ENCODE data around the gene NRXN3. TPM values are rescaled to one million over a fixed set of nuclear protein-coding genes. Genes with fewer than 3 reads are reported as not detected.

Gene NRXN3
- total RNA-seq, 4 donors from 2014 or later: 0.19 to 1.4 (median 0.40) TPM

DNA sequence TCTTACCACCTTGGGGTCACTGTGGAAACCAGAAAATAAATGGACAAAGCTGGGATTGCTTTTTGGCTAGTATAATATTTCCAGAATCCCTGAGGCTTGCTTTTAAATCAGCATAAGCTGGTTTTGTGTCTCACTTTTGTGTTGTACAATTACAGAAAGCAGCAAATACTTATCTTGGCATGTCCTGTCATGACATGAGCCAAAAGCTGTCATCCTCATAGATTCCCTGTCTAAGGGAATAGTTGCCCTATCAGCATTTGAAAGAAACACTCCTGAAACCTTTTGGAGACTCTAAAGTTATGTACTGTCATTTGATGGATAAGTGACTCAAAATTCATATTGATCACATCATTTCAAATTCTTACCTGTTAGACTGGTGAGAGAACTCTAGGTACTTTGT is 987.2 kb downstream of the NRXN3 start:
- ATAC-seq (ENCODE audit: low FRiP score): no peak
- DNase-seq (ENCODE audit: low spot score): no peak
- TF ChIP-seq CTCF (IDR thresholded peaks at IDR 0.05): no peak

DNA sequence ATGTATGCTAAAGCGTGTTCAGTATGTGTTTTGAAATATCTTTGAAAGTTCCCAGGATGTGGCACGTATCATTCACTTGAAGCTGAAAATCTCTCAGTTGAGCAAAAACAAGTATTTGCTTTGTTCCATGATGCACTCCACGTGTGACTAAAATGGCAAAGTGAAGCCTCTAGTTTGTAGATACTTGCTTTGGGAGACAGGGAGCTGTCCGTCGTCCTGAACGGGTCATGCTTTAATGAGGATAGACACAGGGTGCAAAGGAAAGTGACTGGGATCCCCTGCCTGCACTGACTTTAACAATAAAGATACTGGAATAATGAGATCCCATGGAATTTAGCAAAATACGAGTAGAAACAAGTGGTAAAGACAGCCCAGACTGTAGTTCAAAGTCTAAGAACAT is 991.4 kb downstream of the NRXN3 start:
- TF ChIP-seq CTCF (IDR thresholded peaks at IDR 0.05): no peak
- ATAC-seq (ENCODE audit: low FRiP score) (no peak), DNase-seq (ENCODE audit: low spot score) (no peak)

DNA sequence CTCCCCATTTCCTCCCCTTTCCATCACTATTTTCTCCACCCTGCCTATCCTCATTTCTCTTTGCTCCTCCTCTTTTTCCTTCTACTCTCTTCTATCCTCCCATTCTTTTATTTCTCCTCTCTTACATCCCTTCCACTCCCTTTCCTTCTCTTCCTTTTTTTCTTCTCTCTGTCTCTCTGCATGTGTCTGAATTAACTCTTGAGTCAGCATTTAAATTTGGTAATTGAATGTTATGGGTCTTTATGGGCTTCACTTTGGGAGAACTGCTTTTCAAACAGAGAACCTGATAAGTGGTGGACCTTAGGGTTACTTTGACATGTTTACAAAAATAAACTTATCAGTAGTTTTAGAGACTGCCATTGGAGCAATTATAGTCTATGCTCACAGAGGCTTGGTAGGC is 992.7 kb downstream of the NRXN3 start:
- ATAC-seq (ENCODE audit: low FRiP score) (no peak), DNase-seq (ENCODE audit: low spot score) (no peak)
- TF ChIP-seq CTCF (IDR thresholded peaks at IDR 0.05): no peak

DNA sequence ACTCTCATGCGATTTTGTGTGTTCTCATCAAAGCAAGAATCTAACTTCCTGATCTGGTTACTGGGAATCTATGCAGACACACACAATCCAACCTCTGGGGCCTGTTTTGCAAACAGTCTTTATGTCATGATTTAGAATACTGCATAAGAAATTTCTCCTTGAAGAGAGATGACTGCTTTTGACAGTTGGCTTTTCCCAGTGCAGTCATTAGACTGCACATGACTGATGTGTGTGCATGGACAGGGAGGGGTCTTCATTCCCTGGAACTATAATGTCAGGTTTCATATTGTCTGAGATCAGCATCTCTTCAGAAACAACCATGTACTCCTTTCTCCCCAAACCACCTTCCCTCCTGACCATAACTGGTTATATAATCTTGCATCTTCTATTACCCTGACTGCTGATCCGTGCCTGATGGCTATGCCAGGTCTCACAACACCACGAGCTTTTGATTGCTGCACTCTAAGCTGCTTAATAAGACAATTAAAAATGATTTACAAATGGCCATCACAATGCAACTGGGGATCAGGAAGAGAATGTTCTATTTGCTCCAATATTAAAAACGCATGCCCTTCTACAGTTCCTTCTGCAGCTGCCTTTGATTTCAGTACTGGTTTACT is 995.4 kb downstream of the NRXN3 start:
- ATAC-seq (ENCODE audit: low FRiP score) (no peak), DNase-seq (ENCODE audit: low spot score) (no peak)
- no peak for TF ChIP-seq CTCF (IDR thresholded peaks at IDR 0.05)

GRCh38 chr14:79166171-79166570 is 996.0 kb downstream of the NRXN3 start:
- TF ChIP-seq CTCF (IDR thresholded peaks at IDR 0.05): no peak
- no peak for ATAC-seq (ENCODE audit: low FRiP score)
- DNase-seq (ENCODE audit: low spot score): no peak

DNA sequence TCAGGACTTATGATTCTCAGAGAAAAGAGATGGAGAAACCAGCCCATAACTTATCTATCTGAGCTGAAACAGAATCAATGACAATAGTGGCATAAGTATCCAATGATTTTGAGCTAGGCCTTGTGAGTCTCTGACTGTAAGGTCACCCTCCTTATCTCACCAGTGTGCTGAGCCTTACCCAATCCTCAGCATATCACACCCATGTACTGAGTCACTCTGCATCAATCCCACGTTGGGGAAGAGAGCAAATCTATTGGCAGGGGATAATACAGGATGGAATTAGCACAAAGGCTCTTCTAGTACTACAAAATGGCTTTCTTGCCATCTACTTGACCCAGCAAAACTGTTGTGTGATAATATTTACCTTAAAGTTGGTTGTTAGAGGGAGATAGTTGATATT is 997.8 kb downstream of the NRXN3 start:
- no peak for ATAC-seq (ENCODE audit: low FRiP score)
- TF ChIP-seq CTCF (IDR thresholded peaks at IDR 0.05): no peak
- DNase-seq (ENCODE audit: low spot score): no peak

DNA sequence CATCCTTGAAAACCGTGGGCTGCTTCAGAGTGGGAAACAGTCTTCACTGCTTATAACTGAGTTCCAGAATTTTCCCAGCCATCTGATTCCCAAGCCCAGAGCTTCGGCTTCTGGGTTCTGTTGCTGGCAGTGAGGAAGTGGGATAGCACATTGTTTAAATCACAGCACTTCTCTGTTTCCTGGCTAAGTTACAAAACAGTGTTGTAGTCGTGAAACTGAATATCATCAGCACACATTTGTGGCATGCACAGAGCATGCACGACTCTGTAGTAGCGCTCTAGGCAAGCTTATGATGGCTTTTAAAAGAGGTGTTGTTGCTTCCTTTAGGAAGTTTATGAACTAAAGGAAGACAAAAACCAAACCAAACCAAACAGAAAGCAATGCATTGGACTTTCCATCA is 1005.5 kb downstream of the NRXN3 start:
- no peak for TF ChIP-seq CTCF (IDR thresholded peaks at IDR 0.05)
- DNase-seq (ENCODE audit: low spot score) (no peak), ATAC-seq (ENCODE audit: low FRiP score) (no peak)

Data from omental fat pad (tissue), 4 donors.